ENCODE measurements around the gene UBE2K.

DNA sequence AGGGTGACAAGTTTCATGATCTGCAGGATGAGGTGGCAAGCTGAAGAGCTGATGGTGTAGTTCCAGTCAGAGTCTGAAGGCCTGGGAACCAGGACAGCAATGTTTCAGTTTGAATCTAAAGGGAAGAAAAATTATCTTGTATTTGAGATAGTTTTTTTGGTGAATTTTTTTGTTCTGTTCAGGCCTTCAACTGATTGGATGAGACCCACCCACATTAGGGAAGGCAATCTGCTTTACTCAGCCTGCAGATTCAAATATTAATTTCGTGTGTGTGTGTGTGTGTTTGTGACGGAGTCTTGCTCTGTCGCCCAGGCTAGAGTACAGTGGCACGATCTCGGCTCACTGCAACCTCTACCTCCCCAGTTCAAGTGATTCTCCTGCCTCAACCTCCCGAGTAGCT is 37.2 kb upstream of the UBE2K start:
- no peak for TF ChIP-seq POLR2AphosphoS5 (IDR thresholded peaks at IDR 0.05; ENCODE audit: low read depth, low read length)
- TF ChIP-seq TAF1 (IDR thresholded peaks at IDR 0.05; ENCODE audit: borderline replicate concordance, insufficient read depth, low read length), result no peak
- TF ChIP-seq, protein P1, sequence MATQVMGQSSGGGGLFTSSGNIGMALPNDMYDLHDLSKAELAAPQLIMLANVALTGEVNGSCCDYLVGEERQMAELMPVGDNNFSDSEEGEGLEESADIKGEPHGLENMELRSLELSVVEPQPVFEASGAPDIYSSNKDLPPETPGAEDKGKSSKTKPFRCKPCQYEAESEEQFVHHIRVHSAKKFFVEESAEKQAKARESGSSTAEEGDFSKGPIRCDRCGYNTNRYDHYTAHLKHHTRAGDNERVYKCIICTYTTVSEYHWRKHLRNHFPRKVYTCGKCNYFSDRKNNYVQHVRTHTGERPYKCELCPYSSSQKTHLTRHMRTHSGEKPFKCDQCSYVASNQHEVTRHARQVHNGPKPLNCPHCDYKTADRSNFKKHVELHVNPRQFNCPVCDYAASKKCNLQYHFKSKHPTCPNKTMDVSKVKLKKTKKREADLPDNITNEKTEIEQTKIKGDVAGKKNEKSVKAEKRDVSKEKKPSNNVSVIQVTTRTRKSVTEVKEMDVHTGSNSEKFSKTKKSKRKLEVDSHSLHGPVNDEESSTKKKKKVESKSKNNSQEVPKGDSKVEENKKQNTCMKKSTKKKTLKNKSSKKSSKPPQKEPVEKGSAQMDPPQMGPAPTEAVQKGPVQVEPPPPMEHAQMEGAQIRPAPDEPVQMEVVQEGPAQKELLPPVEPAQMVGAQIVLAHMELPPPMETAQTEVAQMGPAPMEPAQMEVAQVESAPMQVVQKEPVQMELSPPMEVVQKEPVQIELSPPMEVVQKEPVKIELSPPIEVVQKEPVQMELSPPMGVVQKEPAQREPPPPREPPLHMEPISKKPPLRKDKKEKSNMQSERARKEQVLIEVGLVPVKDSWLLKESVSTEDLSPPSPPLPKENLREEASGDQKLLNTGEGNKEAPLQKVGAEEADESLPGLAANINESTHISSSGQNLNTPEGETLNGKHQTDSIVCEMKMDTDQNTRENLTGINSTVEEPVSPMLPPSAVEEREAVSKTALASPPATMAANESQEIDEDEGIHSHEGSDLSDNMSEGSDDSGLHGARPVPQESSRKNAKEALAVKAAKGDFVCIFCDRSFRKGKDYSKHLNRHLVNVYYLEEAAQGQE (IDR thresholded peaks at IDR 0.05; ENCODE audit: insufficient read depth in 1 of 2, low read depth in 2 of 2, low read length in 2 of 2), result no peak
- no peak for TF ChIP-seq SIN3A (IDR thresholded peaks at IDR 0.05; ENCODE audit: borderline replicate concordance, insufficient read depth, low read length)

All from PFSK-1 (cell line).